GM21619 (cell line): ENCODE measurements around the gene NRDC.

Source experiments
- ATAC-seq: cut with Tn5 transposase; IDR thresholded peaks from one replicate; pipeline ENCODE4 v1.9.1; 2021; ENCODE audit not compliant: unreplicated experiment

Gene NRDC

GRCh38 chr1:51768971-51769588, 109.4 kb downstream of the NRDC start:
- ATAC-seq, result no peak

- ATAC-seq, result no peak
These were observed 117.2 kb downstream of the NRDC start for GRCh38 chr1:51761351-51761750.

GRCh38 chr1:51760872-51761271, 117.7 kb downstream of the NRDC start:
- no peak for ATAC-seq

- no peak for ATAC-seq
These were observed 120.2 kb downstream of the NRDC start for GRCh38 chr1:51758310-51758709.

- no peak for ATAC-seq
These were observed 122.2 kb downstream of the NRDC start for GRCh38 chr1:51756290-51756689.

- ATAC-seq, result no peak
These were observed 123.1 kb downstream of the NRDC start for GRCh38 chr1:51755437-51755836.

GRCh38 chr1:51754666-51755065, 123.9 kb downstream of the NRDC start:
- ATAC-seq, result no peak

GRCh38 chr1:51753969-51754368, 124.6 kb downstream of the NRDC start:
- no peak for ATAC-seq

- no peak for ATAC-seq
These were observed 126.2 kb downstream of the NRDC start for GRCh38 chr1:51752073-51752948.

GRCh38 chr1:51750729-51751128, 127.8 kb downstream of the NRDC start:
- ATAC-seq, result no peak

GRCh38 chr1:51750218-51750617, 128.3 kb downstream of the NRDC start:
- ATAC-seq, result no peak

GRCh38 chr1:51749151-51749550, 129.4 kb downstream of the NRDC start:
- ATAC-seq, result no peak

GRCh38 chr1:51745304-51745570, 133.3 kb downstream of the NRDC start:
- no peak for ATAC-seq

- ATAC-seq, result no peak
These were observed 133.8 kb downstream of the NRDC start for GRCh38 chr1:51744506-51745303.

GRCh38 chr1:51741121-51741681, 137.3 kb downstream of the NRDC start:
- no peak for ATAC-seq

- peak; percentile 51 for ATAC-seq
These were observed 137.9 kb downstream of the NRDC start for GRCh38 chr1:51740652-51741051.
